Measurements from ENCODE around the gene CYP4F12.

DNA sequence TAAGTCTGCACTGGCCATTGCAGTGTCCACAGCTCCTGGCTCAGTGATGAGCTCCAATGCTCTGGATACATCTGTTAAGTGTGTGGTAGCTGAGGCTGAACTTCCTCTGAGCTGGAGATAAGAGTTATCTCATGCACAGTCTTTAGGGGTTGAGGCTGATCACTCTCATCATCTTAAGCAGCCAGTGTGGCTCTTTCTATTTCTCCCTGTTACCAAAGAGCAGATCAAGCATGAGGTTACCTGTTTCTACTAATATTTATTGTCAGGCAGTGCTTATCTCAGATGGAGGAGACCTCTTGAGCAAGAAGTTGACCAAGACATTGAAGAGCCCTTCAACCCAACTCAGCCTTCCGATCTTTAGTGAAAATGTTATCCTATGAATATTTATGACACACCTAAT, 48.4 kb downstream of the CYP4F12 start:
- TF ChIP-seq, protein P1, sequence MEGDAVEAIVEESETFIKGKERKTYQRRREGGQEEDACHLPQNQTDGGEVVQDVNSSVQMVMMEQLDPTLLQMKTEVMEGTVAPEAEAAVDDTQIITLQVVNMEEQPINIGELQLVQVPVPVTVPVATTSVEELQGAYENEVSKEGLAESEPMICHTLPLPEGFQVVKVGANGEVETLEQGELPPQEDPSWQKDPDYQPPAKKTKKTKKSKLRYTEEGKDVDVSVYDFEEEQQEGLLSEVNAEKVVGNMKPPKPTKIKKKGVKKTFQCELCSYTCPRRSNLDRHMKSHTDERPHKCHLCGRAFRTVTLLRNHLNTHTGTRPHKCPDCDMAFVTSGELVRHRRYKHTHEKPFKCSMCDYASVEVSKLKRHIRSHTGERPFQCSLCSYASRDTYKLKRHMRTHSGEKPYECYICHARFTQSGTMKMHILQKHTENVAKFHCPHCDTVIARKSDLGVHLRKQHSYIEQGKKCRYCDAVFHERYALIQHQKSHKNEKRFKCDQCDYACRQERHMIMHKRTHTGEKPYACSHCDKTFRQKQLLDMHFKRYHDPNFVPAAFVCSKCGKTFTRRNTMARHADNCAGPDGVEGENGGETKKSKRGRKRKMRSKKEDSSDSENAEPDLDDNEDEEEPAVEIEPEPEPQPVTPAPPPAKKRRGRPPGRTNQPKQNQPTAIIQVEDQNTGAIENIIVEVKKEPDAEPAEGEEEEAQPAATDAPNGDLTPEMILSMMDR (conservative IDR thresholded peaks at IDR 0.05; ENCODE audit: low read length), result no peak
- no peak for TF ChIP-seq EZH2phosphoT487 (IDR thresholded peaks at IDR 0.05; ENCODE audit: borderline replicate concordance, low read depth, low read length)
